HCT116 (cell line): ENCODE measurements around the gene CRYGA. TPM values are rescaled to one million over a fixed set of nuclear protein-coding genes. Genes with fewer than 3 reads are reported as not detected.

Experiments
- ATAC-seq: fragments of 200-7000 bp; cut with Tn5 transposase; 2 replicates; pipeline ENCODE4 v1.9.1; 2020; ENCODE audit warnings: mild to moderate bottlenecking, moderate library complexity
- BruUV-seq: library from RNA; stranded (reverse); fragments of 400-500 nt; replicated peaks from 2 replicates; lab custom pipeline; 2021; lab: Mats Ljungman, UMichigan
- CTCF ChIA-PET: fragments of 300-600 bp; sonication (Branson Sonifier 250); formaldehyde crosslinking; loops from one replicate; lab custom pipeline; 2021; ENCODE audit warnings: antibody characterized with exemption; lab: Charles Lee
- POLR2A ChIA-PET: fragments of 300-600, 350-600 bp; sonication (Branson Sonifier 250); formaldehyde crosslinking; loops from one replicate; lab custom pipeline; 2021; ENCODE audit warnings: antibody characterized with exemption; lab: Charles Lee
- RAD21 ChIA-PET, 2 experiments: fragments of 300-600 bp; sonication (Branson Sonifier 250); formaldehyde crosslinking; loops; one replicate each; lab custom pipeline; 2023; ENCODE audit warnings: low total read pairs in 2 of 2; ENCODE audit not compliant: uncharacterized antibody in 2 of 2, unreplicated experiment in 2 of 2, low non-redundant PET in 1 of 2; lab: Charles Lee
- DNase-seq: peaks from one replicate; pipeline ENCODE4 v3.0.0-alpha.2; 2010; ENCODE audit warnings: low read depth, low spot score
- H2AFZ ChIP-seq: fragments of 200-600 bp; shearing (Covaris generic), sonication (generic); 2 replicates; pipeline ENCODE4 v1.6.1; 2017; ENCODE audit warnings: low read depth, mixed run types, mixed read lengths, antibody characterized with exemption, low read length; ENCODE audit not compliant: poor library complexity, severe bottlenecking
- H3K27ac ChIP-seq: 2 replicates; pipeline ENCODE4 v1.5.1; 2012; ENCODE audit warnings: low read depth, low read length
- H3K27me3 ChIP-seq: fragments of 200-600 bp; sonication (generic); 2 replicates; pipeline ENCODE4 v1.6.1; 2016; ENCODE audit warnings: mixed run types, low read length, mixed read lengths; ENCODE audit not compliant: insufficient read depth
- H3K36me3 ChIP-seq, 2 experiments: fragments of 200-500 bp in 1 of 2; fragments of 200-600 bp in 1 of 2; sonication (Bioruptor generic) in 1 of 2; sonication (generic) in 1 of 2; 2 replicates each; pipeline versions ENCODE4 v1.5.1 to v1.6.1; 2014 to 2016; ENCODE audit warnings: low read length in 2 of 2, inconsistent platforms in 1 of 2, mixed read lengths in 1 of 2, mixed run types in 1 of 2; ENCODE audit not compliant: insufficient read depth in 2 of 2, control insufficient read depth in 1 of 2
- H3K4me1 ChIP-seq, 2 experiments: fragments of 200-600 bp in 1 of 2; sonication (generic) in 1 of 2; 2 replicates each; pipeline versions ENCODE4 v1.5.1 to v1.6.1; 2012 to 2017; ENCODE audit warnings: low read length in 2 of 2, inconsistent platforms in 1 of 2, mild to moderate bottlenecking in 1 of 2, mixed read lengths in 1 of 2, mixed run types in 1 of 2, moderate library complexity in 1 of 2; ENCODE audit not compliant: insufficient read depth in 2 of 2, control insufficient read depth in 1 of 2
- H3K4me2 ChIP-seq: fragments of 200-600 bp; sonication (generic); 2 replicates; pipeline ENCODE4 v1.6.1; 2017; ENCODE audit warnings: mixed run types, low read length, mixed read lengths
- H3K4me3 ChIP-seq, 2 experiments: fragments of 200-600 bp in 1 of 2; sonication (generic) in 1 of 2; replicated peaks in 1 of 2; 2 replicates each; pipeline ENCODE4 v1.5.1; 2011 to 2016; ENCODE audit warnings: low read length in 2 of 2, control low read depth in 1 of 2, low read depth in 1 of 2, mild to moderate bottlenecking in 1 of 2, mixed read lengths in 1 of 2, mixed run types in 1 of 2
- H3K79me2 ChIP-seq: fragments of 200-600 bp; sonication (generic); 2 replicates; pipeline ENCODE4 v1.6.1; 2017; ENCODE audit warnings: mild to moderate bottlenecking, mixed run types, low read length, moderate library complexity, mixed read lengths; ENCODE audit not compliant: insufficient read depth
- H3K9ac ChIP-seq: fragments of 200-600 bp; sonication (generic); 2 replicates; pipeline ENCODE4 v1.6.1; 2016; ENCODE audit warnings: low read length, mixed read lengths
- H3K9me2 ChIP-seq: fragments of 200-600 bp; sonication (generic), shearing (Covaris generic); 2 replicates; pipeline ENCODE4 v1.6.1; 2017; ENCODE audit warnings: mixed run types, mild to moderate bottlenecking, moderate library complexity; ENCODE audit not compliant: insufficient read depth
- H3K9me3 ChIP-seq, 2 experiments: fragments of 200-500 bp in 1 of 2; fragments of 200-600 bp in 1 of 2; sonication (Bioruptor generic) in 1 of 2; sonication (generic) in 1 of 2; 2 replicates each; pipeline ENCODE4 v1.6.1; 2014 to 2017; ENCODE audit warnings: low read length in 2 of 2, mixed read lengths in 2 of 2, inconsistent platforms in 1 of 2, low read depth in 1 of 2, mild to moderate bottlenecking in 1 of 2, mixed run types in 1 of 2, moderate library complexity in 1 of 2; ENCODE audit not compliant: control insufficient read depth in 1 of 2, insufficient read depth in 1 of 2
- H4K20me1 ChIP-seq: fragments of 200-600 bp; sonication (generic), shearing (Covaris generic); 2 replicates; pipeline ENCODE4 v1.6.1; 2017; ENCODE audit warnings: mixed run types, mild to moderate bottlenecking, moderate library complexity; ENCODE audit not compliant: insufficient read depth
- ATF3 ChIP-seq: IDR thresholded peaks from 2 replicates; pipeline ENCODE4 v1.6.1; 2012
- CEBPB ChIP-seq: IDR thresholded peaks from 2 replicates; pipeline ENCODE4 v1.6.1; 2012; ENCODE audit warnings: low read depth
- CTCF ChIP-seq, 3 experiments: fragments of 200-600 bp in 1 of 3; sonication (generic) in 1 of 3; IDR thresholded peaks in 2 of 3; conservative IDR thresholded peaks in 1 of 3; 2 replicates each; pipeline ENCODE4 v1.5.1; 2012 to 2017; ENCODE audit warnings: low read depth in 2 of 3, low read length in 2 of 3, antibody characterized with exemption in 1 of 3, borderline replicate concordance in 1 of 3, control low read depth in 1 of 3, mild to moderate bottlenecking in 1 of 3, mixed read lengths in 1 of 3, mixed run types in 1 of 3, moderate library complexity in 1 of 3; ENCODE audit not compliant: insufficient read depth in 1 of 3
- ELF1 ChIP-seq: IDR thresholded peaks from 2 replicates; pipeline ENCODE4 v1.6.1; 2012; ENCODE audit warnings: low read depth, borderline replicate concordance
- EZH2 ChIP-seq: fragments of 200-600 bp; sonication (generic); IDR thresholded peaks from 2 replicates; pipeline ENCODE4 v1.6.1; 2017; ENCODE audit warnings: antibody characterized with exemption, mixed run types
- EZH2phosphoT487 ChIP-seq: fragments of 200-600 bp; IDR thresholded peaks from 2 replicates; pipeline ENCODE4 v1.6.1; 2018; ENCODE audit warnings: antibody characterized with exemption, borderline replicate concordance
- FOSL1 ChIP-seq: IDR thresholded peaks from 2 replicates; pipeline ENCODE4 v1.6.1; 2012; ENCODE audit warnings: low read depth
- MAX ChIP-seq: IDR thresholded peaks from 2 replicates; pipeline ENCODE4 v1.6.1; 2012
- POLR2AphosphoS5 ChIP-seq: IDR thresholded peaks from 2 replicates; pipeline ENCODE4 v1.6.1; 2011; ENCODE audit warnings: mild to moderate bottlenecking, low read depth, low read length, moderate library complexity
- RAD21 ChIP-seq: IDR thresholded peaks from 2 replicates; pipeline ENCODE4 v1.6.1; 2012; ENCODE audit warnings: low read depth, mild to moderate bottlenecking
- REST ChIP-seq: IDR thresholded peaks from 2 replicates; pipeline ENCODE4 v1.6.1; 2012; ENCODE audit warnings: low read depth
- SRF ChIP-seq: IDR thresholded peaks from 2 replicates; pipeline ENCODE4 v1.6.1; 2012; ENCODE audit warnings: low read depth
- YY1 ChIP-seq: IDR thresholded peaks from 2 replicates; pipeline ENCODE4 v1.6.1; 2011; ENCODE audit warnings: low read length, low read depth, moderate library complexity, mild to moderate bottlenecking; ENCODE audit not compliant: insufficient replicate concordance; ENCODE audit errors: extremely low read depth
- intact Hi-C: fragments of 100-400 bp; cut with micrococcal nuclease; formaldehyde crosslinking; loops from 2 replicates; pipeline ENCODE4 v1.10.0; 2022
- total RNA-seq: library from RNA; stranded (reverse); gene quantifications from one replicate; pipeline ENCODE4 v1.2.1, GENCODE V29; 2021; ENCODE audit not compliant: unreplicated experiment

The CRYGA gene
- total RNA-seq, 1 experiment from 2014 or later: not detected

- DNase-seq (no peak), ATAC-seq (no peak)
- no peak overlapping the region for H3K4me2 ChIP-seq
- H4K20me1 ChIP-seq: no peaks in the 10 kb centered on the region
- ChIA-PET RAD21 (no interaction called here), CTCF (interaction anchor here (1.1 kb wide), 1 partner anchor 44 kb away, joined by 3 read pairs; no protein-coding TSS in a partner anchor), POLR2A (no interaction called here)
- TF ChIP-seq ELF1 (no peak), RAD21 (no peak), ATF3 (no peak), EZH2 (no peak), POLR2AphosphoS5 (no peak), CTCF (IDR thresholded peaks at IDR 0.05 in 2 of 3, conservative IDR thresholded peaks at IDR 0.05 in 1 of 3; ENCODE audit: borderline replicate concordance in 1 of 3, insufficient read depth in 1 of 3, low read depth in 2 of 3, low read length in 2 of 3) (no peak), REST (no peak), SRF (no peak), YY1 (no peak), CEBPB (no peak), EZH2phosphoT487 (no peak), FOSL1 (no peak), MAX (no peak)
- no peak overlapping the region for H2AFZ ChIP-seq
- H3K36me3 ChIP-seq: no peaks in the 10 kb centered on the region
- H3K9me2 ChIP-seq: no peaks in the 10 kb centered on the region
- no peaks in the 10 kb centered on the region for H3K27me3 ChIP-seq
- no peaks in the 10 kb centered on the region for H3K79me2 ChIP-seq
- no TSS peak for BruUV-seq
- no peak overlapping the region for H3K9ac ChIP-seq
- H3K4me1 ChIP-seq: peaks cover 0 to 7% of the 10 kb centered on the region in 2 experiments; a peak in 2 of 4 replicates
- H3K9me3 ChIP-seq: no peaks in the 10 kb centered on the region
- intact Hi-C loops: no loop called here
- no peak overlapping the region for H3K4me3 ChIP-seq
- H3K27ac ChIP-seq: no peak overlapping the region
Measured at GRCh38 chr2:208130712-208131110, 32.7 kb downstream of the CRYGA start.
